ENCODE data around the gene G6PC1. TPM values are rescaled to one million over a fixed set of nuclear protein-coding genes. Genes with fewer than 3 reads are reported as not detected.

The G6PC1 gene
- total RNA-seq, 1 donor from 2014 or later, result not detected

DNA sequence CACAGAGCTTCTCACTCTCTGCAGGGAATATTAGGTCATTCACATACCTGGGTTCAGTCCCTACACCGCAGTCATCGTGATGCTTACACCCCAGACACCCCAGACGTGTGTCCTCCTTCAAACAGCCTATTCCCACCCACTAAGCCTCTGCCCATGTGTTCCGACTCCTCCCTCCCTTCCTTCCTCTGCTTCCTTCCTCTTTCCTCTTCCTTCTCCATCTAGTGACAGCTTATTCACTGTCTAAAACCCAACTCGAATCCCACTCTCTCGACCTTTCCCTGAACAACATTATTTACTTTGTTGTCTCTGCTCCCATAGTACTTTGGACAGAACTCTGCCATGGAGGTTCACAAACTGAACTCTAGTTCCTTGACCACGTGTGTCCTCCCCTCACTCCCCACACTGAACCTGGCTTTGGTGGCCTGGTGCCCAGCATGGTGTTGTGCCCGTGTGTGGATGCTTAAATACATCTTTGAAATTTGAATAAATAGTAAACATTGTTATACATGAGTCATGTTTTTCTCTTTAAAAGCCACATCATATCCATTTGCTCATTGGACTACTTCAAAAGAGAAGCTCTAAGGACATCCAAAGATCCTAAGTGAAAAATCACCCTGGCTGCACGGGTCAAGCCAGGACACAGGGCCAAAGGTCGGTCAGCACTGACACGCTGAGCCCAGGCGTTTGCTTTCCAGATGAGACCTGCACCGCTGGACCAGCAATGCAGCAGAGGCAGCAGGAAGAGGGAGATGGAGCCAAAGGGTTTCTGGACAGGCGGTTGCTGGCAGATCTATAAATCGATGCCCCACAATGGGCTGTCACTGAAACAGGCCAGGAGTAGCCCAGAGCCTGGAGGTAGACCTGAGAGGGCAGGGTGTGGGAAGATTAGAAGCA, 14.1 kb upstream of the G6PC1 start:
- Mint-ChIP-seq H3K27ac (ENCODE audit: unreplicated experiment) (no peak overlapping the region), H3K36me3 (ENCODE audit: low read depth) (no peaks in the 10 kb centered on the region), H3K9me3 (no peaks in the 10 kb centered on the region), H3K27me3 (ENCODE audit: low read depth) (no peaks in the 10 kb centered on the region), H3K4me1 (no peaks in the 10 kb centered on the region), H3K4me3 (no peak overlapping the region)
- DNase-seq (ENCODE audit: low read depth, low spot score), result no peak
- TF ChIP-seq CTCF (conservative IDR thresholded peaks at IDR 0.05), result no peak

- H3K27ac Mint-ChIP-seq (ENCODE audit: unreplicated experiment), result no peak overlapping the region
- no peaks in the 10 kb centered on the region for H3K9me3 Mint-ChIP-seq
- DNase-seq (ENCODE audit: low read depth, low spot score), result no peak
- TF ChIP-seq CTCF (conservative IDR thresholded peaks at IDR 0.05), result no peak
- H3K4me1 Mint-ChIP-seq, result no peaks in the 10 kb centered on the region
- H3K27me3 Mint-ChIP-seq (ENCODE audit: low read depth), result peaks cover 11% of the 10 kb centered on the region
- no peaks in the 10 kb centered on the region for H3K36me3 Mint-ChIP-seq (ENCODE audit: low read depth)
- H3K4me3 Mint-ChIP-seq, result no peak overlapping the region
Measured at GRCh38 chr17:42889809-42890208, 10.8 kb upstream of the G6PC1 start.

DNA sequence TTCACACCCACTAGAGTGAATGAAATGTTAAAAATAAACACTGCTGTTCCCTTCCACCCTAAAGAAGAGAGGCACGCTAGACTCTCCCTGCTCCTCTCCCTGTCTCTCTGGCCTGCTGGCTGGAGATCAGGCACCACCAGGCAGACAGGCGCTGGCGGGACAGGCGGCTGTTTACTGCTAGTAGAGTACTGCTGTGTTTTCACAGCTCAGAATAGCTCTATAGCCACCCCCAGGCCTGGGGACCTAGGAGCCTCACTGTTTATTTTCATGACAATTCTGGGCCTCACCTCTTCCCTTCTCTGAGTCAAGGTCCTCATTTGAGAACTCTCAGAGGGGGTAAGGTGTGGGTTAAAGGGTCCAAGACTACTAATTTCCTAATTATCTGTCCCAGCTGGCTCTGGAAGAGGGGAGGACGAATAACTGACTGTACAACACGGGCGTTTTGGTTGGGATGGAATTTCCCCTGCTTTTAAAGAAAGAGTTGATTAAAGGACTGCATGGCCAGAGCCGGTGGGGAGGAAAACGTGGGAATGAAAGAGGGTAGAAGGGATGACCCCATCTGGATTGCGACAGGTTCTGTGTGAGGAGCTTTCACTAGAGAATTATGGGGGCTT, 9.0 kb upstream of the G6PC1 start:
- no peaks in the 10 kb centered on the region for H3K4me1 Mint-ChIP-seq
- no peaks in the 10 kb centered on the region for H3K36me3 Mint-ChIP-seq (ENCODE audit: low read depth)
- no peak overlapping the region for H3K4me3 Mint-ChIP-seq
- no peaks in the 10 kb centered on the region for H3K9me3 Mint-ChIP-seq
- no peak for TF ChIP-seq CTCF (conservative IDR thresholded peaks at IDR 0.05)
- DNase-seq (ENCODE audit: low read depth, low spot score), result no peak
- H3K27ac Mint-ChIP-seq (ENCODE audit: unreplicated experiment), result peak overlapping the region; percentile 24
- peaks cover 13% of the 10 kb centered on the region for H3K27me3 Mint-ChIP-seq (ENCODE audit: low read depth)

GRCh38 chr17:42893359-42893758, 7.2 kb upstream of the G6PC1 start:
- Mint-ChIP-seq H3K27me3 (ENCODE audit: low read depth) (peaks cover 15% of the 10 kb centered on the region), H3K4me1 (no peaks in the 10 kb centered on the region), H3K4me3 (no peak overlapping the region), H3K36me3 (ENCODE audit: low read depth) (no peaks in the 10 kb centered on the region), H3K27ac (ENCODE audit: unreplicated experiment) (no peak overlapping the region), H3K9me3 (no peaks in the 10 kb centered on the region)
- DNase-seq (ENCODE audit: low read depth, low spot score), result no peak
- TF ChIP-seq CTCF (conservative IDR thresholded peaks at IDR 0.05), result no peak

DNA sequence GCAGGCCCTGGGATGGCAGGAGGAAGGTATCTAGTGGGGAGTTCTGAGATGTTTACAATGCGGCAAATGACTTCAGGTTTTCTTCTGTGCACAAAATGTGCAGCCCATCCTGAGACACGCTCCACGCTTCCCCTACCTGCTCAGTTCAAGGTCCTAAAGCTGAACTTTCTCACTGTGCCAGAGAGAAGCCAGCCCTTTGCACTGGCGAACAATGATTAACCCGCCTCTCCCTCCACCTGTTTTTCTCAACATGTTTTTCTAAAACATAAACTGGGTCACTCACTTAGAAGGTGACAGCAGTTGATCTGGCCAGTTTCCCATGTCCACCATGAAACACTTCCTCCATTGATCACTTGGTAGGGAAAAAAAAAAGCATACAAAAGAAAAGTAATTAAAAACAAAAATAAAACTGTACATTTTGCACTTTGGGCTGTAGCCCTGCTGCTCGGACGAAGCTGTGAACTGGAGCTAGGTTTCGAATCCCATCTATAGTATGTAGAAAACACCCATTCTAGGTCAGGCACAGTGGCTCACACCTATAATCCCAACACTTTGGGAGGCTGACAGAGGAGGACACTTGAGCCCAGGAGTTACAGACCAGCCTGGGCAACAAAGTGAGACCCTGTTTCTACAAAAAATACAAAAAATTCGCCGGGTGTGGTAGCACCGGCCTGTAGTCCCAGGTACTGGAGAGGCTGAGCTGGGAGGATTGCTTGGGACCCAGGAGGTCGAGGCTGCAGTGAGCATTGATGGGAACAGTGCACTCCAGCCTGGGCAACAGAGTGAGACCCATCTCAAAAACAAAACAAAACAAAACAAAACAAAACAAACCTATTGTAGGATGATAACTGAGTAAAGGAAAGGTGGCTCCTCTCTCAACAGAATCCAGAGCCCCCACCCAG, 6.1 kb upstream of the G6PC1 start:
- no peaks in the 10 kb centered on the region for H3K36me3 Mint-ChIP-seq (ENCODE audit: low read depth)
- DNase-seq (ENCODE audit: low read depth, low spot score), result no peak
- no peak overlapping the region for H3K27ac Mint-ChIP-seq (ENCODE audit: unreplicated experiment)
- no peak overlapping the region for H3K4me3 Mint-ChIP-seq
- no peaks in the 10 kb centered on the region for H3K9me3 Mint-ChIP-seq
- H3K4me1 Mint-ChIP-seq, result no peaks in the 10 kb centered on the region
- TF ChIP-seq CTCF (conservative IDR thresholded peaks at IDR 0.05), result no peak
- H3K27me3 Mint-ChIP-seq (ENCODE audit: low read depth), result peaks cover 21% of the 10 kb centered on the region

Data from neural crest cell (in vitro differentiated cells).